ENCODE measurements around the gene SPATA31A5. TPM values are rescaled to one million over a fixed set of nuclear protein-coding genes. Genes with fewer than 3 reads are reported as not detected.
"Not testable (repeated sequence)": the region's sequence is repeated elsewhere in the genome, so short reads cannot be mapped to it uniquely, and the experiment has no call there.

The SPATA31A5 gene
- total RNA-seq = not detected in 2 replicates

DNA sequence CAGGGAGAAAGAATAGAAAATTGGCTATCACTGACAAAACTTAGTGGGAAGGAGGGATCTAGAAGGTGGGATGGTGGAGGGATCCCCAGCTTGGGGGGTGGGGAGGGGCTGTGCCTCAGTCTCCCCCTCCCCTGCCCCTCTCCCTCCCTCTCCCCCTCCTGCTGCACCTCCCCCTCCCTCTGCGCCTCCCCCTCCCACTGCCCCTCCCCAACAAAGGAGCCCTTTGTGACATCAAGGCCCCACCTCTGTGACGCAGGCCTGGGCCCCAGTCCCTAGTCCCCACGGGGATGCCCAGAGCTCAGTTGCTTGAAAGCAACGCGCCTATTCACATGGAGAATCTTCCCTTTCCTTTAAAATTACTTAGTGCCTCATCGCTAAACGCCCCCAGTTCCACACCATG is at the start of gene SPATA31A5:
Gene SPATA31A5, plus strand, starts transcription at position 301 of the 400 bp plus-strand sequence. Its CDS starts 29 bp downstream, at position 330.
- intact Hi-C loops (cut with micrococcal nuclease) = not testable (repeated sequence)

DNA sequence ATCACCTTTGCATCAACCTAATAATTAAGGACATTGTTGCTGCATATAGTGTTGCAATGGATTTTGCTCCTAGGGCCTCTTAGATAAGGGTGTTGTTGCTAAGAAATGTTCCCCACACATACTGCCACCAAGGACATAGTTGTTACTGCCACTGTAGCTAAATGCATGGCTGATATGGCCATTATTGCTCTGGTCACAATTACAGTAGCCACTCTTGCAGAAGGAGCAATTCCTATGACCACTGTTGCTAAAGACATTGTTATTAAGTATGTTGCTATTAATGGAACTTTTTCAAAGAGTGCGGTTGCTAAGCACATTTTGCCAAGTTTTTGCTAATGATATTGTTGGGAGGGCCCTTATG is 48.8 kb downstream of the SPATA31A5 start:
- intact Hi-C loops (cut with micrococcal nuclease) = not testable (repeated sequence)

DNA sequence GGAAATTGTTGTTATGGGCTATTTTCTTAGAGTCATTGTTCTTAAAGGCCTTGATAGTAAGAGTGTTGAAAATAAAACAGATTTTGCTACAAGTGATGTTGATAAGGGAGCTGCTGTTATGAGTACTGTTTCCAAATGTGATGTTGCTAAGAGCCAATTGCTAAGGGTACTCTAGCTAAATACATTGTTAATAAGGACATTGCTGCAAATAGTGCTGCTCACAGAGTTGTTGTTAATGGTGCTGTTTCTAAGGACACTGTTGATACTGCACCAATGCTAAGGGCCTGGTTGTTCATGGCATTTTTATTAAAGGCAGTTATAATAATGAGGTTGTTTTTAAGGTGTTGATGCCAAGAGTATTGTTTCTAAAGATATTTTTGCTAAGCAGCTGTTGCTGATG is 52.2 kb downstream of the SPATA31A5 start:
- intact Hi-C loops (cut with micrococcal nuclease) = not testable (repeated sequence)

Data from T-helper 2 cell treated with Interferon-gamma antibody and Interleukin-4, amounts not matched to agents 100 ng/mL and 5 ng/mL, for 36 hours (primary cell).